Measurements from ENCODE around the gene SLC52A1.

SLC52A1 gene

DNA sequence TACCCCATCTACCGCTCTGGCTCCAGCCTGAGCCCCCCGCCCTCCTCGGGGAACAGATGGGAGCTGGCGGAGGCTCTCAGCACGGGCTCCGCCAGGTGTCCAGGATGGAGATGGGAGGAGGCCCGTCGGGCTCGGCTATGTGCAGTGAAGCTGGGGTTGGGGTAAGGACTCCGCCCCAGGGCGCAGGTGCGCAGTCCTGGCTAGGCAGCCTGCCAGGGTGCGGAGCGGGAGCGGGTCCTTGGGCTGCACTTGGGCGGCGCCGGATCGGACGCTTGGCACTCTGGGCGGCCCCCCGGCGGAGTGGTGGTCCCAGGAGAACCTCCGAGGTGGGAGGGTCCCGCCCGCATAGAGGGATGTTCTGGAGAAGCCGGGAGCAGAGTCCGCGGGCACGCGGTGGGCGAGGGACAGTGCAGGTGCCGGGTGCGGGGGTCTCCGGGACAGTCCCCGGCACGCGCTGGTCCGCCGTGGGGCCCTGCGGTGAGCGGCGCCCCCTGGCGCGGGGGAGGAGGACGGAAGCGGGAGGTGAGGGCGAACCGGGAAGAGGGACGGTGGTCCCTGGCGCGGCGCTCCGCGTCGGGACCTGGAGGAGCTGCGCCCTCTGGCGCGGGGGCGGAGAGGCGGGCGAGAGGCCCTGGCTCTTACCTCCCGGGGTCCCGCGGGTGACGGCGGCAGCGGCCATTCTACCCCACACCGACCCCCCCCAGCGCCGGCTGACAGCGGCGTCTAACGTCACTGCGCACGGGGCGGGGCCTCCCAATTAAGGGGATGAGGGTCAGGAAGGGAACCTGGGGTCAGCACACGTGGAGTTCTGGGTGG lies 48.1 kb downstream of the SLC52A1 start, which contains the start of gene CAMTA2:
Gene CAMTA2 (minus strand): TSS at position 725 of the 816 bp plus-strand sequence. CDS start 1,453 bp downstream, outside the sequence.
- peak; percentile 84 for DNase-seq

DNA sequence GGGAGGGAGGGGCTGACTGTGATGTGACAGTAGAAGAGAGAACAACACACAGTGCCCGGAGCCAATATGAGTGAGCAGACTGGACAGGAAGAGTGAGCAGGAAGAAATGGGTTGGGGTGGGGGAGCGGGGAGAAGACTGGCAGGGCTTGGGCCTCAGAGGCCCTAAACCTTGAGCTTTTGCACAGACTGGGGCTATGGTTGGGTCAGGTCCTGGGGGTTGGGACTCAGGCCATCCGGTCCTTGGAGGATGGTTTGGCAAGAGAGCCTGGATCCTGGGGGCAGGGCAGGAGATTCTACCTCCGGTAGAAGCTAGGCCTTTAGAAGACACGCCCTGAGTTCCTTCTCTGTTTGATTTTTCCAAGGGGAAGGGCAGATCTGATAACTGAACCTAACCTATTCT lies 48.8 kb downstream of the SLC52A1 start:
- no peak for DNase-seq

Data from CD4-positive, alpha-beta T cell treated with Interferon gamma for 1 hour (primary cell).